Measurements from ENCODE around the gene VAMP4.
A peak's percentile ranks its signal among the peaks of the same experiment; 100 is the strongest.
"Not testable (repeated sequence)": the region's sequence is repeated elsewhere in the genome, so short reads cannot be mapped to it uniquely, and the experiment has no call there.

Gene VAMP4

GRCh38 chr1:171751221-171751620, 9.4 kb upstream of the VAMP4 start:
- ATAC-seq, result no peak
- no peak for DNase-seq

GRCh38 chr1:171748651-171749050, 6.8 kb upstream of the VAMP4 start:
- no peak for DNase-seq
- no peak for ATAC-seq

- ATAC-seq (no peak), DNase-seq (no peak)
Measured at GRCh38 chr1:171744986-171745385, 3.1 kb upstream of the VAMP4 start.

GRCh38 chr1:171743081-171743870, 1.4 kb upstream of the VAMP4 start:
- ATAC-seq (no peak), DNase-seq (no peak)

GRCh38 chr1:171742577-171742922, 685 bp upstream of the VAMP4 start:
- ATAC-seq, result no peak
- peak; percentile 23 for DNase-seq

- DNase-seq (peak; percentile 48), ATAC-seq (peak; percentile 15)
Measured at GRCh38 chr1:171740987-171741871, 636 bp downstream of the VAMP4 start.

- ATAC-seq, result no peak
- DNase-seq, result no peak
Measured at GRCh38 chr1:171740356-171740863, 1.5 kb downstream of the VAMP4 start.

- DNase-seq (no peak), ATAC-seq (no peak)
Measured at GRCh38 chr1:171739656-171740055, 2.2 kb downstream of the VAMP4 start.

GRCh38 chr1:171738911-171739310, 3.0 kb downstream of the VAMP4 start:
- DNase-seq (no peak), ATAC-seq (no peak)

GRCh38 chr1:171736196-171736595, 5.7 kb downstream of the VAMP4 start:
- ATAC-seq (no peak), DNase-seq (no peak)

- DNase-seq (no peak), ATAC-seq (no peak)
Measured at GRCh38 chr1:171730052-171730451, 11.8 kb downstream of the VAMP4 start.

- ATAC-seq (no peak), DNase-seq (no peak)
Measured at GRCh38 chr1:171727778-171728177, 14.1 kb downstream of the VAMP4 start.

GRCh38 chr1:171723180-171723579, 18.7 kb downstream of the VAMP4 start:
- DNase-seq, ATAC-seq: not testable (repeated sequence)

GRCh38 chr1:171718848-171719247, 23.0 kb downstream of the VAMP4 start:
- DNase-seq (no peak), ATAC-seq (no peak)

GRCh38 chr1:171718216-171718615, 23.6 kb downstream of the VAMP4 start:
- ATAC-seq, result no peak

GRCh38 chr1:171717062-171717718, 24.7 kb downstream of the VAMP4 start:
- ATAC-seq (no peak), DNase-seq (no peak)

More at GRCh38 chr1:171718216-171718615, 23.6 kb downstream of the VAMP4 start:
- no peak for DNase-seq

GRCh38 chr1:171716616-171717015, 25.2 kb downstream of the VAMP4 start:
- no peak for ATAC-seq
- no peak for DNase-seq

GRCh38 chr1:171715813-171716251, 26.0 kb downstream of the VAMP4 start:
- no peak for DNase-seq
- ATAC-seq, result no peak

- no peak for ATAC-seq
Measured at GRCh38 chr1:171712341-171712740, 29.5 kb downstream of the VAMP4 start.

GRCh38 chr1:171711643-171712042, 30.2 kb downstream of the VAMP4 start:
- no peak for DNase-seq
- ATAC-seq, result no peak

More at GRCh38 chr1:171712341-171712740, 29.5 kb downstream of the VAMP4 start:
- no peak for DNase-seq

GRCh38 chr1:171707583-171707982, 34.3 kb downstream of the VAMP4 start:
- ATAC-seq, result no peak

GRCh38 chr1:171702598-171702997, 39.3 kb downstream of the VAMP4 start:
- ATAC-seq (no peak), DNase-seq (no peak)

More at GRCh38 chr1:171707583-171707982, 34.3 kb downstream of the VAMP4 start:
- DNase-seq, result no peak

Measured in stimulated activated naive CD8-positive, alpha-beta T cell treated with anti-CD3 and anti-CD28 coated beads, Interleukin-15, Interleukin-2, amounts not matched to agents 100 U/mL and 50 U/mL, for 24 hours (primary cell).